ENCODE results near the gene EPC1. TPM values are rescaled to one million over a fixed set of nuclear protein-coding genes. Genes with fewer than 3 reads are reported as not detected.

Gene EPC1
- total RNA-seq, 1 donor from 2014 or later: 72.0 TPM

DNA sequence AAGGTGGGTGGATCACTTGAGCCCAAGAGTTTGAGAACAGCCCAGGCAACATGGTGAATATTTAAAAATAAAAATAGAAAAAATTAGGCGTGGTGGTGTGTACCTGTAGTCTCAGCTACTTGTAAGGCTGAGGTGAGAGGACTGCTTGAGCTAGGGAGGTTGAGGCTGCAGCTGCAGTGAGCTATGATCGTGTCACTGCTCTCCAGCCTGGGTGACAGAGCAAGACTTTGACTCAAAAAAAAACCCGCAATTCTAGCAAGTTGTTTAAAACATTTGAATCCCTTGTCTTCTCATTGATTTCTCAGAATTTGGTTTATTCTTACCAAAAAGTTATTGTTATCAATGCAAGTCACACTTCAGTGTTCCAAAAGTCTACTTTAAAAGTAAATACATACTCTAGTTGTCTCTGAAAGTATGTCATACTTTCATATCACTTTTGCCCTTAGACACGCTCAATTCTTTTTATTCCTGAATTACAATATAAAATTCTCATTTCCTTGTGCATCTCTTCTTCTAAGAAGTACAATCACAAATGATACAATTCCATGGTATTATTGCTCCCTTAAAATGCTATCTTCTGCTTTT lies 6.3 kb downstream of the EPC1 start:
- no peak overlapping the region for H3K27ac ChIP-seq (ENCODE audit: low read depth, low read length)
- H3K36me3 ChIP-seq (ENCODE audit: control insufficient read depth in 3 of 3, insufficient read depth in 3 of 3, low read length in 3 of 3): no peaks in the 10 kb centered on the region
- H3K4me1 ChIP-seq (ENCODE audit: control insufficient read depth in 3 of 3, insufficient read depth in 3 of 3, low read length in 3 of 3): peaks cover 29 to 63% (median 58%) of the 10 kb centered on the region in 3 donors
- H3K9ac ChIP-seq (ENCODE audit: low read depth in 1 of 3, low read length in 3 of 3): no peak overlapping the region
- H3K27me3 ChIP-seq (ENCODE audit: control insufficient read depth in 3 of 3, insufficient read depth in 3 of 3, low read length in 3 of 3): no peaks in the 10 kb centered on the region
- no peak overlapping the region for H3K4me3 ChIP-seq (ENCODE audit: low read length in 3 of 3)
- H3K9me3 ChIP-seq (ENCODE audit: control insufficient read depth in 3 of 3, low read length in 3 of 3): no peaks in the 10 kb centered on the region

GRCh38 chr10:32338262-32338661 lies 8.7 kb downstream of the EPC1 start:
- Histone ChIP-seq H3K27ac (ENCODE audit: low read depth, low read length) (no peak overlapping the region), H3K4me1 (ENCODE audit: control insufficient read depth in 3 of 3, insufficient read depth in 3 of 3, low read length in 3 of 3) (peaks cover 34 to 62% (median 58%) of the 10 kb centered on the region in 3 donors), H3K4me3 (ENCODE audit: low read length in 3 of 3) (no peak overlapping the region)

DNA sequence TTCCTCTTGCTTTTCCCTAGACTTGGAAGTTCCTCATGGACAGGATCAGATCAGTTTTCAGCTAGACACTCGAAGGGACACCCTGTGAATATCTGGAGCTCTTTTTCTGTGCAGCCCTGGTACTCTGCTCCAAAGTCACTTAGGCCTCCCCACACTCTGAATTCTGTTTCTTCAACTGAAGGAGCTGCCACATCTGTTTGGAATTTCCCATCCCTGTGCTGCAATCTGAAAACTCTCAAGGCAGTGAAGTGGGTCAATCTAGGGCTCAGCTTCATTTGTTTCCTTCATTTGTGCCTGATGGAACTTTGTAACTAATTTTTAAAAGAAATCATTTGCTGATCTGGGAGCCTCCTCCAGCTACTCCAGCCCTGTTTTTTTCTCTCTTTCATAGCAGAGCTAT lies 9.6 kb downstream of the EPC1 start:
- Histone ChIP-seq H3K4me1 (ENCODE audit: control insufficient read depth in 3 of 3, insufficient read depth in 3 of 3, low read length in 3 of 3) (peaks cover 39 to 67% (median 57%) of the 10 kb centered on the region in 3 donors), H3K9me3 (ENCODE audit: control insufficient read depth in 3 of 3, low read length in 3 of 3) (no peaks in the 10 kb centered on the region), H3K9ac (ENCODE audit: low read depth in 1 of 3, low read length in 3 of 3) (no peak overlapping the region), H3K4me3 (ENCODE audit: low read length in 3 of 3) (no peak overlapping the region), H3K27ac (ENCODE audit: low read depth, low read length) (no peak overlapping the region), H3K27me3 (ENCODE audit: control insufficient read depth in 3 of 3, insufficient read depth in 3 of 3, low read length in 3 of 3) (no peaks in the 10 kb centered on the region), H3K36me3 (ENCODE audit: control insufficient read depth in 3 of 3, insufficient read depth in 3 of 3, low read length in 3 of 3) (no peaks in the 10 kb centered on the region)

More at GRCh38 chr10:32338262-32338661, 8.7 kb downstream of the EPC1 start:
- H3K9ac ChIP-seq (ENCODE audit: low read depth in 1 of 3, low read length in 3 of 3): no peak overlapping the region
- H3K9me3 ChIP-seq (ENCODE audit: control insufficient read depth in 3 of 3, low read length in 3 of 3): no peaks in the 10 kb centered on the region
- no peaks in the 10 kb centered on the region for H3K27me3 ChIP-seq (ENCODE audit: control insufficient read depth in 3 of 3, insufficient read depth in 3 of 3, low read length in 3 of 3)
- H3K36me3 ChIP-seq (ENCODE audit: control insufficient read depth in 3 of 3, insufficient read depth in 3 of 3, low read length in 3 of 3): no peaks in the 10 kb centered on the region

DNA sequence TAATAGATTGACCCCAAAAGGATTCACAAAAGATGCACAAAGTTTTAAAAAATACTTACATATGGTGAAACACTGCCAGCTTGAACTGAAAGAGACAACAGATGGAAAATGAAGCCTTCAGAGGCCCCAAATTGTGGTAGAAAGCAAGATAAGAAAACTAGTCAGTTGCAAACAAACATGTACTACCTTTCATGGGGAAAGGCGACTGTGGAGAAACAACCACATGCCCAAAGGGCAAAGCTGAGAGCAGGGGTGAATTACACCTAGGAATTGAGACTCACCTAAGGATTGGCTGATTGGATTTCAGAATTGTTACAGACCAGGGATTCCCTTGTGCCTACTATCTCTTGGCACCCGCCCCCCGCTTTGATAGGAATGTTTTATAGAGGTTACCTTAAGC lies 13.1 kb downstream of the EPC1 start:
- Histone ChIP-seq H3K27ac (ENCODE audit: low read depth, low read length) (no peak overlapping the region), H3K4me3 (ENCODE audit: low read length in 3 of 3) (no peak overlapping the region), H3K27me3 (ENCODE audit: control insufficient read depth in 3 of 3, insufficient read depth in 3 of 3, low read length in 3 of 3) (no peaks in the 10 kb centered on the region), H3K9ac (ENCODE audit: low read depth in 1 of 3, low read length in 3 of 3) (no peak overlapping the region), H3K4me1 (ENCODE audit: control insufficient read depth in 3 of 3, insufficient read depth in 3 of 3, low read length in 3 of 3) (peaks cover 51 to 76% (median 63%) of the 10 kb centered on the region in 3 donors), H3K9me3 (ENCODE audit: control insufficient read depth in 3 of 3, low read length in 3 of 3) (no peaks in the 10 kb centered on the region), H3K36me3 (ENCODE audit: control insufficient read depth in 3 of 3, insufficient read depth in 3 of 3, low read length in 3 of 3) (peaks cover 0 to under 1% (median 0%) of the 10 kb centered on the region in 3 donors)

DNA sequence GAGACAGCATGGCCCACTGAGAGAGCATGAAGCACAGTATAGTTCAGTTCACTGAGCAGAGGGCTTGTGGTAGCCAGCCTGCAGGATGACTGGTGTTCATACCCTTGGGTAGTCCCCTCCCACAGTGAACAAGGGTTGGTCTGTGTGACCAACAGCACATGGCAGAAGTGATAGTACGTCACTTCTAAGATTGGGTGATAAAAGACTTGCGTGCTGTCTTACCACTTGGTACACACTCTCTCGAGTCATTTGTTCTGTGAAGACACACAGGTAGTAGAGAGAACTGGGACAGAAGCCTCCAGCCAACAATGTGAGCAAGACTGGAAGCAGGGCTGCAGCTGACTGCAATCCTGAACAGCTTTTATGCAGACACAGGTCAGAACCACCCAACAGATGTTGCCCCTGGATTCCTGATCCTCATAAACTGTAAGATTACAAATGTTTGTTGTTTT lies 14.6 kb downstream of the EPC1 start:
- Histone ChIP-seq H3K9ac (ENCODE audit: low read depth in 1 of 3, low read length in 3 of 3) (no peak overlapping the region), H3K4me3 (ENCODE audit: low read length in 3 of 3) (peak overlapping the region in 1 of 3 donors; percentile 25), H3K4me1 (ENCODE audit: control insufficient read depth in 3 of 3, insufficient read depth in 3 of 3, low read length in 3 of 3) (peaks cover 54 to 76% (median 66%) of the 10 kb centered on the region in 3 donors), H3K36me3 (ENCODE audit: control insufficient read depth in 3 of 3, insufficient read depth in 3 of 3, low read length in 3 of 3) (peaks cover 0 to 3% (median 0%) of the 10 kb centered on the region in 3 donors), H3K27me3 (ENCODE audit: control insufficient read depth in 3 of 3, insufficient read depth in 3 of 3, low read length in 3 of 3) (no peaks in the 10 kb centered on the region), H3K27ac (ENCODE audit: low read depth, low read length) (no peak overlapping the region), H3K9me3 (ENCODE audit: control insufficient read depth in 3 of 3, low read length in 3 of 3) (no peaks in the 10 kb centered on the region)

DNA sequence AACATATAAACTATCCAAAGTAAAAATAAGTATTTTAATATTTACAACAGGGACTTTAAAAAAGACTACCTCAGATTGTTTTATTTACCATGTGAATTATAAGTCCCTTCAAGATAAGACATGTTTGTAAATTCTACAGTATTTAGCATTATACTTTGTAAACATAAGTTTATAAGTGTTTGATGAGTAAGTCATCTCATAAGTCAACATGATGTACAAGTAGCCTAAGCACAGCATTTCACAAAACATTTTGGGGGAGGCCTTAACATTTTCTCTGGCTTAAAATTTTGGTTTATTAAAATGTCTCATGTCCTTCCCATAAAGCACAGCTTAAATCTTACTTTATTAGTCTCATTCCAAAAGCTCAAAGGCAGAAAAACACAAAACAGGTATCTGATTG lies 15.4 kb downstream of the EPC1 start:
- Histone ChIP-seq H3K36me3 (ENCODE audit: control insufficient read depth in 3 of 3, insufficient read depth in 3 of 3, low read length in 3 of 3) (peaks cover 0 to 3% (median 0%) of the 10 kb centered on the region in 3 donors), H3K4me1 (ENCODE audit: control insufficient read depth in 3 of 3, insufficient read depth in 3 of 3, low read length in 3 of 3) (peaks cover 53 to 78% (median 69%) of the 10 kb centered on the region in 3 donors), H3K9ac (ENCODE audit: low read depth in 1 of 3, low read length in 3 of 3) (no peak overlapping the region), H3K27ac (ENCODE audit: low read depth, low read length) (no peak overlapping the region), H3K4me3 (ENCODE audit: low read length in 3 of 3) (no peak overlapping the region), H3K27me3 (ENCODE audit: control insufficient read depth in 3 of 3, insufficient read depth in 3 of 3, low read length in 3 of 3) (no peaks in the 10 kb centered on the region), H3K9me3 (ENCODE audit: control insufficient read depth in 3 of 3, low read length in 3 of 3) (no peaks in the 10 kb centered on the region)

DNA sequence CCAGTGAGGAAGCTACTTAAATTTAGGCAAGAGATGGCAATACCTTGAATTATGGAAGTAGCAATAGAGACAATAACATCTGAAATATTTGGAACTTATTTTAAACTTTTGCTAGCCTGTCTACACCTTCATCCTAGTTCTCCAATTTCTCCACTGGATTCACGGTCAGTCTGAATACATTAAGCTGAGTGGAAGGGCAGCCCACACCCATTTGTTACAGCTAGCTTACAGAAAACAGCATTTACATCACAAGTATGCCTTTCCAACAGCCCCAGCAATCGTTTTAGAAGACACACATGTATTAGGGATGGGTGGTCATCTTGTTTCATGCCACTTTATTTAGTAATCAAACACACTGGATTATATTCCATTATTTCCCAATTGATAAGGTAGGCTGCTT lies 16.7 kb downstream of the EPC1 start:
- Histone ChIP-seq H3K4me3 (ENCODE audit: low read length in 3 of 3) (no peak overlapping the region), H3K9me3 (ENCODE audit: control insufficient read depth in 3 of 3, low read length in 3 of 3) (no peaks in the 10 kb centered on the region), H3K4me1 (ENCODE audit: control insufficient read depth in 3 of 3, insufficient read depth in 3 of 3, low read length in 3 of 3) (peaks cover 57 to 75% (median 75%) of the 10 kb centered on the region in 3 donors), H3K27ac (ENCODE audit: low read depth, low read length) (no peak overlapping the region), H3K36me3 (ENCODE audit: control insufficient read depth in 3 of 3, insufficient read depth in 3 of 3, low read length in 3 of 3) (peaks cover 0 to 3% (median 0%) of the 10 kb centered on the region in 3 donors), H3K27me3 (ENCODE audit: control insufficient read depth in 3 of 3, insufficient read depth in 3 of 3, low read length in 3 of 3) (no peaks in the 10 kb centered on the region), H3K9ac (ENCODE audit: low read depth in 1 of 3, low read length in 3 of 3) (no peak overlapping the region)

GRCh38 chr10:32329061-32329460 lies 17.9 kb downstream of the EPC1 start:
- no peak overlapping the region for H3K27ac ChIP-seq (ENCODE audit: low read depth, low read length)
- H3K36me3 ChIP-seq (ENCODE audit: control insufficient read depth in 3 of 3, insufficient read depth in 3 of 3, low read length in 3 of 3): peaks cover 0 to 3% (median 0%) of the 10 kb centered on the region in 3 donors
- peaks cover 52 to 73% (median 68%) of the 10 kb centered on the region in 3 donors for H3K4me1 ChIP-seq (ENCODE audit: control insufficient read depth in 3 of 3, insufficient read depth in 3 of 3, low read length in 3 of 3)
- no peak overlapping the region for H3K9ac ChIP-seq (ENCODE audit: low read depth in 1 of 3, low read length in 3 of 3)
- no peaks in the 10 kb centered on the region for H3K9me3 ChIP-seq (ENCODE audit: control insufficient read depth in 3 of 3, low read length in 3 of 3)
- no peak overlapping the region for H3K4me3 ChIP-seq (ENCODE audit: low read length in 3 of 3)
- no peaks in the 10 kb centered on the region for H3K27me3 ChIP-seq (ENCODE audit: control insufficient read depth in 3 of 3, insufficient read depth in 3 of 3, low read length in 3 of 3)

GRCh38 chr10:32328499-32328898 lies 18.5 kb downstream of the EPC1 start:
- peaks cover 50 to 69% (median 62%) of the 10 kb centered on the region in 3 donors for H3K4me1 ChIP-seq (ENCODE audit: control insufficient read depth in 3 of 3, insufficient read depth in 3 of 3, low read length in 3 of 3)
- peaks cover 0 to 3% (median 0%) of the 10 kb centered on the region in 3 donors for H3K36me3 ChIP-seq (ENCODE audit: control insufficient read depth in 3 of 3, insufficient read depth in 3 of 3, low read length in 3 of 3)
- no peaks in the 10 kb centered on the region for H3K27me3 ChIP-seq (ENCODE audit: control insufficient read depth in 3 of 3, insufficient read depth in 3 of 3, low read length in 3 of 3)
- no peaks in the 10 kb centered on the region for H3K9me3 ChIP-seq (ENCODE audit: control insufficient read depth in 3 of 3, low read length in 3 of 3)
- H3K9ac ChIP-seq (ENCODE audit: low read depth in 1 of 3, low read length in 3 of 3): no peak overlapping the region
- no peak overlapping the region for H3K27ac ChIP-seq (ENCODE audit: low read depth, low read length)
- no peak overlapping the region for H3K4me3 ChIP-seq (ENCODE audit: low read length in 3 of 3)

DNA sequence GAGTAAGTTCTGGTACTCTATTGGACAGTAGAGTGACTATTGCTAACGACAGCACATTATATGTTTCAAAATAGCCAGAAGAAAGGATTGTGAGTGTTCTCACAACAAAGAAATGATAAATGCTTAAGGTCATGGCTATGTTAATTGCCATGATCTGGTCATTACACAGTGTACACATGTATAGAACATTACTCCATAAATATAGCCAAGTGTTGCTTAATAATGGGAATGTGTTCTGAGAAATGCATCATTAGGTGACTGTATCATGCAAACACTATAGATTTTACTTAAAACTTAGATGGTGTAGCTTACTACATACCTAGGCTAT lies 19.6 kb downstream of the EPC1 start:
- no peaks in the 10 kb centered on the region for H3K27me3 ChIP-seq (ENCODE audit: control insufficient read depth in 3 of 3, insufficient read depth in 3 of 3, low read length in 3 of 3)
- H3K9me3 ChIP-seq (ENCODE audit: control insufficient read depth in 3 of 3, low read length in 3 of 3): no peaks in the 10 kb centered on the region
- H3K36me3 ChIP-seq (ENCODE audit: control insufficient read depth in 3 of 3, insufficient read depth in 3 of 3, low read length in 3 of 3): peaks cover 0 to 3% (median 0%) of the 10 kb centered on the region in 3 donors
- H3K9ac ChIP-seq (ENCODE audit: low read depth in 1 of 3, low read length in 3 of 3): no peak overlapping the region
- no peak overlapping the region for H3K4me3 ChIP-seq (ENCODE audit: low read length in 3 of 3)
- H3K27ac ChIP-seq (ENCODE audit: low read depth, low read length): no peak overlapping the region
- H3K4me1 ChIP-seq (ENCODE audit: control insufficient read depth in 3 of 3, insufficient read depth in 3 of 3, low read length in 3 of 3): peaks cover 44 to 64% (median 51%) of the 10 kb centered on the region in 3 donors
